OCI-LY1 (cell line): ENCODE results near the gene FAM50A.

ENCODE experiments used
- H2AFZ ChIP-seq: fragments of 200-600 bp; sonication (generic), shearing (Covaris generic); 2 replicates; pipeline ENCODE4 v1.6.0; 2014; ENCODE audit warnings: antibody characterized with exemption, mild to moderate bottlenecking, low read length
- H3F3A ChIP-seq: fragments of 200-600 bp; sonication (generic), shearing (Covaris generic); 2 replicates; pipeline ENCODE4 v1.6.0; 2014; ENCODE audit warnings: mild to moderate bottlenecking, antibody characterized with exemption, low read length, moderate library complexity; ENCODE audit not compliant: insufficient read depth
- H3K27ac ChIP-seq: fragments of 200-600 bp; sonication (generic); 2 replicates; pipeline ENCODE4 v1.5.1; 2014; ENCODE audit warnings: low read length, mixed run types, mild to moderate bottlenecking, low read depth; ENCODE audit not compliant: poor library complexity, severe bottlenecking
- H3K27me3 ChIP-seq: fragments of 200-600 bp; sonication (generic); 2 replicates; pipeline ENCODE4 v1.6.0; 2014; ENCODE audit warnings: antibody characterized with exemption, mild to moderate bottlenecking, low read length, moderate library complexity; ENCODE audit not compliant: insufficient read depth
- H3K36me3 ChIP-seq: fragments of 200-600 bp; sonication (generic); 2 replicates; pipeline ENCODE4 v1.6.1; 2014; ENCODE audit warnings: mild to moderate bottlenecking, antibody characterized with exemption, low read length, moderate library complexity, mixed read lengths; ENCODE audit not compliant: insufficient read depth
- H3K4me1 ChIP-seq: fragments of 200-600 bp; sonication (generic); 2 replicates; pipeline ENCODE4 v1.5.1; 2014; ENCODE audit warnings: mild to moderate bottlenecking, low read length, moderate library complexity; ENCODE audit not compliant: insufficient read depth, severe bottlenecking
- H3K4me2 ChIP-seq: fragments of 200-600 bp; sonication (generic), shearing (Covaris generic); 2 replicates; pipeline ENCODE4 v1.6.1; 2014; ENCODE audit warnings: low read length
- H3K4me3 ChIP-seq: fragments of 200-600 bp; sonication (generic); 2 replicates; pipeline ENCODE4 v1.5.1; 2014; ENCODE audit warnings: low read length, low read depth, mild to moderate bottlenecking, mixed read lengths; ENCODE audit not compliant: poor library complexity, severe bottlenecking
- H3K79me2 ChIP-seq: fragments of 200-600 bp; shearing (Covaris generic); 2 replicates; pipeline ENCODE4 v1.6.1; 2016; ENCODE audit warnings: mixed run types, low read length, mixed read lengths; ENCODE audit not compliant: insufficient read depth
- H3K9ac ChIP-seq: fragments of 200-600 bp; sonication (generic), shearing (Covaris generic); 2 replicates; pipeline ENCODE4 v1.6.1; 2014; ENCODE audit warnings: mild to moderate bottlenecking, low read length, mixed read lengths
- H3K9me2 ChIP-seq: fragments of 200-600 bp; sonication (generic), shearing (Covaris generic); 2 replicates; pipeline ENCODE4 v1.6.1; 2014; ENCODE audit warnings: low read depth, mild to moderate bottlenecking, low read length, mixed read lengths
- H3K9me3 ChIP-seq: fragments of 200-600 bp; shearing (Covaris generic); 2 replicates; pipeline ENCODE4 v1.6.1; 2014; ENCODE audit warnings: low read length, mixed read lengths
- H4K20me1 ChIP-seq: fragments of 200-600 bp; sonication (generic), shearing (Covaris generic); 2 replicates; pipeline ENCODE4 v1.6.0; 2016; ENCODE audit warnings: mild to moderate bottlenecking, low read length; ENCODE audit not compliant: insufficient read depth
- CTCF ChIP-seq: fragments of 200-600 bp; sonication (generic), shearing (Covaris generic); IDR thresholded peaks from 2 replicates; pipeline ENCODE4 v1.5.1; 2017; ENCODE audit warnings: mild to moderate bottlenecking, antibody characterized with exemption, low read length, moderate library complexity, mixed read lengths
- EZH2 ChIP-seq: fragments of 200-600 bp; sonication (generic), shearing (Covaris generic); IDR thresholded peaks from 2 replicates; pipeline ENCODE4 v1.8.0; 2017; ENCODE audit warnings: borderline replicate concordance, mixed run types, mild to moderate bottlenecking, antibody characterized with exemption, low read length, moderate library complexity, mixed read lengths

The FAM50A gene

GRCh38 chrX:154469880-154470279 is 25.9 kb downstream of the FAM50A start:
- no peak for TF ChIP-seq EZH2
- TF ChIP-seq CTCF: no peak
- Histone ChIP-seq H2AFZ (no peak overlapping the region), H3K36me3 (peaks cover 5% of the 10 kb centered on the region; the same call in 1 of the 2 replicates), H3K27ac (no peak overlapping the region), H3K4me2 (no peak overlapping the region), H3K79me2 (no peaks in the 10 kb centered on the region), H3K4me3 (no peak overlapping the region), H3K9me3 (no peaks in the 10 kb centered on the region), H3F3A (no peaks in the 10 kb centered on the region), H3K27me3 (no peaks in the 10 kb centered on the region), H4K20me1 (no peaks in the 10 kb centered on the region), H3K9ac (no peak overlapping the region), H3K4me1 (no peaks in the 10 kb centered on the region), H3K9me2 (no peaks in the 10 kb centered on the region)

GRCh38 chrX:154470434-154470833 is 26.5 kb downstream of the FAM50A start:
- no peak overlapping the region for H3K27ac ChIP-seq
- TF ChIP-seq CTCF: no peak
- TF ChIP-seq EZH2: no peak
- H3K4me1 ChIP-seq: no peaks in the 10 kb centered on the region
- peaks cover 5% of the 10 kb centered on the region; the same call in 1 of the 2 replicates for H3K36me3 ChIP-seq
- H4K20me1 ChIP-seq: no peaks in the 10 kb centered on the region
- no peak overlapping the region for H3K9ac ChIP-seq
- H3K27me3 ChIP-seq: no peaks in the 10 kb centered on the region
- H3K4me2 ChIP-seq: no peak overlapping the region
- no peak overlapping the region for H2AFZ ChIP-seq
- no peak overlapping the region for H3K4me3 ChIP-seq
- H3K9me2 ChIP-seq: no peaks in the 10 kb centered on the region
- no peaks in the 10 kb centered on the region for H3K79me2 ChIP-seq
- no peaks in the 10 kb centered on the region for H3K9me3 ChIP-seq
- H3F3A ChIP-seq: no peaks in the 10 kb centered on the region

- Histone ChIP-seq H2AFZ (no peak overlapping the region), H3K4me1 (no peaks in the 10 kb centered on the region), H4K20me1 (no peaks in the 10 kb centered on the region), H3K9ac (no peak overlapping the region), H3F3A (no peaks in the 10 kb centered on the region), H3K4me2 (no peak overlapping the region), H3K4me3 (no peak overlapping the region), H3K36me3 (peaks cover 5% of the 10 kb centered on the region; the same call in 1 of the 2 replicates), H3K79me2 (no peaks in the 10 kb centered on the region), H3K27ac (no peak overlapping the region), H3K9me3 (no peaks in the 10 kb centered on the region), H3K9me2 (no peaks in the 10 kb centered on the region), H3K27me3 (no peaks in the 10 kb centered on the region)
- no peak for TF ChIP-seq EZH2
- no peak for TF ChIP-seq CTCF
Observed at GRCh38 chrX:154470914-154471568, 27.1 kb downstream of the FAM50A start.
